Measurements from ENCODE around the gene ATG12. TPM values are rescaled to one million over a fixed set of nuclear protein-coding genes. Genes with fewer than 3 reads are reported as not detected.

Gene ATG12
- total and polyA plus RNA-seq, 2 of the 13 experiments (the other 11 are each of a cell fraction or from before 2014, with no cell fraction given) = 46.4 to 58.1 TPM

GRCh38 chr5:115844321-115844817 lies 3.0 kb upstream of the ATG12 start (continued):
- TF ChIP-seq PAWR (CRISPR knock-in tag; IDR thresholded peaks at IDR 0.05; ENCODE audit: borderline replicate concordance) (no peak), FOXP4 (CRISPR knock-in tag; IDR thresholded peaks at IDR 0.05) (peak; percentile 58), DMAP1 (CRISPR knock-in tag; IDR thresholded peaks at IDR 0.05) (peak; percentile 81), MEIS2 (CRISPR knock-in tag; IDR thresholded peaks at IDR 0.05) (no peak), LBX2 (CRISPR knock-in tag; IDR thresholded peaks at IDR 0.05; ENCODE audit: borderline replicate concordance) (no peak), ZNF574 (CRISPR knock-in tag; IDR thresholded peaks at IDR 0.05) (no peak), NAIF1 (CRISPR knock-in tag; IDR thresholded peaks at IDR 0.05; ENCODE audit: borderline replicate concordance) (no peak), NFYC (CRISPR knock-in tag; IDR thresholded peaks at IDR 0.05) (no peak), ZMAT5 (CRISPR knock-in tag; IDR thresholded peaks at IDR 0.05; ENCODE audit: borderline replicate concordance, low read depth) (no peak), ZNF720 (CRISPR knock-in tag; IDR thresholded peaks at IDR 0.05) (no peak), TP53 (CRISPR knock-in tag; conservative IDR thresholded peaks at IDR 0.05) (no peak), CHD4 (IDR thresholded peaks at IDR 0.05; ENCODE audit: borderline replicate concordance, low read length) (no peak), ZNF749 (CRISPR knock-in tag; IDR thresholded peaks at IDR 0.05; ENCODE audit: borderline replicate concordance) (no peak), CEBPB (IDR thresholded peaks at IDR 0.05; ENCODE audit: borderline replicate concordance, low read depth, low read length) (no peak), ETV5 (CRISPR knock-in tag; IDR thresholded peaks at IDR 0.05; ENCODE audit: borderline replicate concordance) (peak; percentile 42; the same call in 1 of the 2 replicates), ELF3 (CRISPR knock-in tag; IDR thresholded peaks at IDR 0.05) (no peak), ZNF30 (CRISPR knock-in tag; IDR thresholded peaks at IDR 0.05) (no peak), ZNF687 (CRISPR knock-in tag; IDR thresholded peaks at IDR 0.05) (no peak), TRIM22 (IDR thresholded peaks at IDR 0.05) (no peak)

Measured in HepG2 (cell line).